IMR-90 (cell line): ENCODE measurements around the gene NDUFB11. TPM values are rescaled to one million over a fixed set of nuclear protein-coding genes. Genes with fewer than 3 reads are reported as not detected.

Experiments used
- ATAC-seq: fragments of 200-7000 bp; cut with Tn5 transposase; 2 replicates; pipeline ENCODE4 v1.9.1; 2020; ENCODE audit warnings: low read depth, mild to moderate bottlenecking, moderate library complexity
- BruUV-seq: library from RNA; stranded (reverse); fragments of 400-500 nt; replicated peaks from 2 replicates; lab custom pipeline; 2021; lab: Mats Ljungman, UMichigan
- CTCF ChIA-PET: fragments of 300-600 bp; formaldehyde crosslinking; extraction: SDS; loops from one replicate; lab custom pipeline; 2021; ENCODE audit warnings: antibody characterized with exemption; lab: Yijun Ruan, JAX
- POLR2A ChIA-PET: fragments of 300-600 bp; sonication (Branson Sonifier 250); formaldehyde crosslinking; loops from one replicate; lab custom pipeline; 2022; ENCODE audit warnings: antibody characterized with exemption; ENCODE audit not compliant: unreplicated experiment; lab: Charles Lee
- DNase-seq: peaks from one replicate; pipeline ENCODE4 v3.0.0; 2013
- H2AFZ ChIP-seq: replicated peaks from 2 replicates; pipeline ENCODE3; 2013; ENCODE audit warnings: low read length, mild to moderate bottlenecking; ENCODE audit not compliant: poor library complexity
- H2AK5ac ChIP-seq: 2 replicates; pipeline ENCODE4 v1.6.1; 2013; ENCODE audit warnings: low read depth, low read length, inconsistent platforms
- H2AK9ac ChIP-seq: replicated peaks from 2 replicates; pipeline ENCODE3; 2013; ENCODE audit warnings: mild to moderate bottlenecking, low read depth, low read length, moderate library complexity; ENCODE audit not compliant: poor library complexity
- H2BK120ac ChIP-seq: 2 replicates; pipeline ENCODE4 v1.6.1; 2013; ENCODE audit warnings: low read depth, low read length, inconsistent platforms
- H2BK15ac ChIP-seq: 3 replicates; pipeline ENCODE4 v1.6.1; 2013; ENCODE audit warnings: low read depth, low read length, inconsistent platforms
- H2BK20ac ChIP-seq: 2 replicates; pipeline ENCODE4 v1.6.1; 2013; ENCODE audit warnings: low read depth, mild to moderate bottlenecking, inconsistent platforms, low read length, moderate library complexity
- H2BK5ac ChIP-seq: 2 replicates; pipeline ENCODE4 v1.6.1; 2013; ENCODE audit warnings: mild to moderate bottlenecking, low read depth, low read length, inconsistent platforms; ENCODE audit not compliant: poor library complexity, severe bottlenecking
- H3K14ac ChIP-seq: replicated peaks from 2 replicates; pipeline ENCODE4 v1.6.1; 2013; ENCODE audit warnings: low read depth, low read length, inconsistent platforms
- H3K18ac ChIP-seq: 2 replicates; pipeline ENCODE4 v1.6.1; 2013; ENCODE audit warnings: low read depth, low read length, control low read depth
- H3K23ac ChIP-seq: 2 replicates; pipeline ENCODE4 v1.6.1; 2013; ENCODE audit warnings: low read depth, low read length, inconsistent platforms
- H3K27ac ChIP-seq: 2 replicates; pipeline ENCODE4 v1.5.1; 2013; ENCODE audit warnings: mild to moderate bottlenecking, control low read depth, low read length; ENCODE audit not compliant: insufficient read depth
- H3K27me3 ChIP-seq: 2 replicates; pipeline ENCODE4 v1.6.1; 2013; ENCODE audit warnings: low read length; ENCODE audit not compliant: control insufficient read depth, insufficient read depth
- H3K36me3 ChIP-seq: 2 replicates; pipeline ENCODE4 v1.6.1; 2013; ENCODE audit warnings: low read length, mixed read lengths; ENCODE audit not compliant: control insufficient read depth, insufficient read depth
- H3K4ac ChIP-seq: 2 replicates; pipeline ENCODE4 v1.6.1; 2013; ENCODE audit warnings: low read depth, low read length, inconsistent platforms
- H3K4me1 ChIP-seq: 2 replicates; pipeline ENCODE4 v1.6.1; 2013; ENCODE audit warnings: low read length, mixed read lengths; ENCODE audit not compliant: control insufficient read depth, insufficient read depth
- H3K4me2 ChIP-seq: 2 replicates; pipeline ENCODE4 v1.6.1; 2013; ENCODE audit warnings: low read depth, mild to moderate bottlenecking, control low read depth, low read length, moderate library complexity
- H3K4me3 ChIP-seq: 2 replicates; pipeline ENCODE4 v1.5.1; 2013; ENCODE audit warnings: low read depth, mild to moderate bottlenecking, control low read depth, low read length, moderate library complexity; ENCODE audit not compliant: insufficient read depth
- H3K56ac ChIP-seq: 2 replicates; pipeline ENCODE4 v1.6.1; 2013; ENCODE audit warnings: low read length, inconsistent platforms; ENCODE audit not compliant: insufficient read depth; ENCODE audit errors: extremely low read depth
- H3K79me1 ChIP-seq, 2 experiments: 2 replicates each; pipeline ENCODE4 v1.6.1; 2013; ENCODE audit warnings: low read length in 2 of 2, inconsistent platforms in 1 of 2, low read depth in 1 of 2
- H3K9ac ChIP-seq: 2 replicates; pipeline ENCODE4 v1.6.1; 2013; ENCODE audit warnings: low read depth, low read length, control low read depth
- H3K9me1 ChIP-seq: 2 replicates; pipeline ENCODE4 v1.6.1; 2013; ENCODE audit warnings: low read length, inconsistent platforms; ENCODE audit not compliant: insufficient read depth
- H3K9me3 ChIP-seq: 2 replicates; pipeline ENCODE4 v1.6.1; 2013; ENCODE audit warnings: low read length; ENCODE audit not compliant: control insufficient read depth, insufficient read depth
- H4K20me1 ChIP-seq: 2 replicates; pipeline ENCODE4 v1.6.1; 2013; ENCODE audit warnings: low read length, inconsistent platforms; ENCODE audit not compliant: insufficient read depth
- H4K5ac ChIP-seq: 2 replicates; pipeline ENCODE4 v1.6.1; 2013; ENCODE audit warnings: mild to moderate bottlenecking, low read depth, low read length, control low read depth
- H4K8ac ChIP-seq, 2 experiments: 2 replicates each; pipeline ENCODE4 v1.6.1; 2013; ENCODE audit warnings: low read depth in 2 of 2, low read length in 2 of 2, control low read depth in 1 of 2, inconsistent platforms in 1 of 2
- H4K91ac ChIP-seq: 2 replicates; pipeline ENCODE4 v1.6.1; 2013; ENCODE audit warnings: low read depth, low read length, inconsistent platforms; ENCODE audit not compliant: insufficient read depth
- BHLHE40 ChIP-seq: fragments of 150-350 bp; IDR thresholded peaks from 2 replicates; pipeline ENCODE4 v1.6.1; 2016; ENCODE audit warnings: mild to moderate bottlenecking, low read depth, low read length
- CTCF ChIP-seq: conservative IDR thresholded peaks from 2 replicates; pipeline ENCODE4 v1.5.1; 2012; ENCODE audit warnings: mild to moderate bottlenecking, low read depth, low read length, improper control_type of control experiment
- ELK1 ChIP-seq: fragments of 150-350 bp; IDR thresholded peaks from 2 replicates; pipeline ENCODE4 v1.6.1; 2016; ENCODE audit warnings: low read depth, mild to moderate bottlenecking, low read length, moderate library complexity, borderline replicate concordance
- RAD21 ChIP-seq: IDR thresholded peaks from 2 replicates; pipeline ENCODE4 v1.6.1; 2012; ENCODE audit warnings: low read length, improper control_type of control experiment
- RCOR1 ChIP-seq: IDR thresholded peaks from 2 replicates; pipeline ENCODE4 v1.6.1; 2012; ENCODE audit warnings: mild to moderate bottlenecking, low read length, improper control_type of control experiment; ENCODE audit not compliant: insufficient replicate concordance
- WGBS, 2 experiments: methylation state at CpG; one replicate each; pipeline versions ENCODE4 v1.1.5 to v1.1.7; 2013; ENCODE audit warnings: missing lambda C conversion rate in 2 of 2; ENCODE audit not compliant: insufficient read length in 1 of 2; ENCODE audit errors: extremely low coverage in 2 of 2; 5-methylcytosine and 5-hydroxymethylcytosine counted together
- dilution Hi-C: fragments of 300-500 bp; cut with HindIII; formaldehyde crosslinking; loops from one replicate; pipeline ENCODE4 v1.14.3; 2018; ENCODE audit warnings: low sequenced_read_pairs; ENCODE audit not compliant: unreplicated experiment
- in situ Hi-C: fragments of 300-500 bp; cut with MboI; formaldehyde crosslinking; loops from 3 replicates; pipeline ENCODE4 v1.14.3; 2019; ENCODE audit warnings: low sequenced_read_pairs, inconsistent platforms, mixed read lengths
- intact Hi-C: fragments of 100-400 bp; cut with micrococcal nuclease; formaldehyde crosslinking; loops from 2 replicates; pipeline ENCODE4 v1.10.0; 2022
- polyA plus RNA-seq, 3 experiments: library from polyadenylated mRNA; depleted of rRNA; stranded (reverse); fragments of >200 nt; gene quantifications; 2 replicates each; pipeline ENCODE4 v1.2.3, GENCODE V29; 2012; ENCODE audit warnings: low replicate concordance in 1 of 3
- total RNA-seq: library from RNA; depleted of rRNA; stranded (reverse); fragments of >200 nt; gene quantifications from 2 replicates; pipeline ENCODE4 v1.2.3, GENCODE V29; 2012

The NDUFB11 gene
- total and polyA plus RNA-seq, 2 of the 4 experiments (the other 2 are of a cell fraction) = 17.0 to 58.3 TPM

DNA sequence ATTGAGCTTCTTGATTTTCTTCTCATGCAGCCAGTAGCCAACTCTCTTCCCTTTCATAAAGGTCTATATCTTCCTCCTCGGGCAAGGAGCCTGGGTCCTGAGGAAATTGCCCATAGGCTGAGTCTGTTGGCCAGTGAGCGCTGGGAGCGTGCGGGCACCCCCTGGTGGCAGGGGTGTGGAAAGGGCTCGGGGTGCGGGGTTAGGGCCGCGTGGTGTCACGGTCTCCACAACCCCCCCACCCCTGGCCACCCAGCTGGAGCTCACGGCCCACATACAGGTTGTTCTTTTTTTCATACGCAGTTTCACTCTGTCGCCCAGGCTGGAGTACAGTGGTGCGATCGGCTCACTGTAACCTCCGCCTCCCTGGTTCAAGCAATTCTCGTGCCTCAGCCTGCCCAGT lies 13.6 kb upstream of the NDUFB11 start:
- no peaks in the 10 kb centered on the region; the same call in 1 of the 2 replicates for H3K9me3 ChIP-seq
- WGBS, 2 experiments = 93% methylated on average over 5 of the region's 16 CpGs; no CpG with 5 or more reads in 1 of the 2 experiments
- no peaks in the 10 kb centered on the region for H3K9me1 ChIP-seq
- no peak overlapping the region for H3K9ac ChIP-seq
- H2BK5ac ChIP-seq = no peak overlapping the region
- H3K79me1 ChIP-seq = peaks cover 3 to 15% of the 10 kb centered on the region in 2 experiments; a peak in 3 of 4 replicates
- no peak overlapping the region for H3K56ac ChIP-seq
- H3K4me1 ChIP-seq = no peaks in the 10 kb centered on the region
- TF ChIP-seq ELK1 = no peak
- no peak for TF ChIP-seq RCOR1
- no peak for TF ChIP-seq BHLHE40
- TF ChIP-seq CTCF = no peak
- no peak for TF ChIP-seq RAD21
- no peak overlapping the region for H2BK20ac ChIP-seq
- H3K4me2 ChIP-seq = no peak overlapping the region
- POLR2A ChIA-PET = no interaction called here
- no peak overlapping the region for H2BK15ac ChIP-seq
- no peak overlapping the region for H3K4ac ChIP-seq
- H2AK5ac ChIP-seq = no peak overlapping the region
- peaks cover 19% of the 10 kb centered on the region for H4K20me1 ChIP-seq
- CTCF ChIA-PET = no interaction called here
- in situ Hi-C loops (no loop called here), intact Hi-C loops (no loop called here), dilution Hi-C loops (no loop called here)
- no peak overlapping the region for H2AFZ ChIP-seq
- H2AK9ac ChIP-seq = no peak overlapping the region
- no peak overlapping the region for H3K14ac ChIP-seq
- H3K36me3 ChIP-seq = peaks cover 21% of the 10 kb centered on the region
- H2BK120ac ChIP-seq = no peak overlapping the region
- H3K27me3 ChIP-seq = no peaks in the 10 kb centered on the region; the same call in 1 of the 2 replicates
- no peak overlapping the region for H3K27ac ChIP-seq
- no peak overlapping the region for H3K18ac ChIP-seq
- H4K5ac ChIP-seq = no peak overlapping the region
- no TSS peak for BruUV-seq
- H4K91ac ChIP-seq = no peak overlapping the region
- DNase-seq (no peak), ATAC-seq (no peak)
- no peak overlapping the region for H4K8ac ChIP-seq
- H3K4me3 ChIP-seq = no peak overlapping the region
- no peak overlapping the region for H3K23ac ChIP-seq
